GM12878 (cell line): ENCODE measurements around the gene MRGPRF.

ENCODE experiments used
- EZH2 ChIP-seq: IDR thresholded peaks from 2 replicates; pipeline ENCODE4 v1.6.1; 2012; ENCODE audit warnings: low read depth, mild to moderate bottlenecking, control low read depth, inconsistent platforms, low read length, borderline replicate concordance; ENCODE audit not compliant: control insufficient read depth
- HDAC6 ChIP-seq: fragments of 200-600 bp; sonication (generic); IDR thresholded peaks from one replicate; pipeline ENCODE4 v1.8.0; 2017; ENCODE audit warnings: antibody characterized with exemption; ENCODE audit not compliant: unreplicated experiment
- IKZF1 ChIP-seq: fragments of 450-650 bp; conservative IDR thresholded peaks from 2 replicates; pipeline ENCODE4 v1.6.1; 2017; ENCODE audit warnings: antibody characterized with exemption, mild to moderate bottlenecking
- JUND ChIP-seq: IDR thresholded peaks from 2 replicates; pipeline ENCODE4 v1.6.1; 2012; ENCODE audit warnings: low read depth, mild to moderate bottlenecking, low read length, improper control_type of control experiment, moderate library complexity
- KDM1A ChIP-seq: fragments of 200-600 bp; sonication (generic); IDR thresholded peaks from 2 replicates; pipeline ENCODE4 v1.6.1; 2016; ENCODE audit warnings: borderline replicate concordance
- NFIC ChIP-seq: IDR thresholded peaks from 2 replicates; pipeline ENCODE4 v1.6.1; 2012; ENCODE audit warnings: low read depth, mild to moderate bottlenecking, inconsistent platforms, low read length, moderate library complexity
- POLR2AphosphoS5 ChIP-seq: IDR thresholded peaks from 2 replicates; pipeline ENCODE4 v1.6.1; 2011; ENCODE audit warnings: mild to moderate bottlenecking, low read length, inconsistent platforms
- SPI1 ChIP-seq: IDR thresholded peaks from 2 replicates; pipeline ENCODE4 v1.6.1; 2011; ENCODE audit warnings: low read depth, mild to moderate bottlenecking, low read length, moderate library complexity, borderline replicate concordance; ENCODE audit not compliant: insufficient read depth
- STAT3 ChIP-seq: IDR thresholded peaks from 2 replicates; pipeline ENCODE4 v1.6.1; 2011; ENCODE audit warnings: low read depth, low read length, improper control_type of control experiment
- ZNF274 ChIP-seq: IDR thresholded peaks from one replicate; pipeline ENCODE4 v1.8.0; 2011; ENCODE audit not compliant: insufficient read length, insufficient read depth
- TF ChIP-seq, protein P1 (sequence below), 3 experiments: IDR thresholded peaks in 2 of 3; conservative IDR thresholded peaks in 1 of 3; 2 replicates each; pipeline ENCODE4 v1.5.1; 2011; ENCODE audit warnings: low read depth in 3 of 3, low read length in 3 of 3, mild to moderate bottlenecking in 3 of 3, control low read depth in 2 of 3, moderate library complexity in 2 of 3, inconsistent platforms in 1 of 3, mixed read lengths in 1 of 3; ENCODE audit not compliant: control insufficient read depth in 2 of 3, insufficient read depth in 1 of 3; ENCODE audit errors: extremely low read depth in 1 of 3

DNA sequence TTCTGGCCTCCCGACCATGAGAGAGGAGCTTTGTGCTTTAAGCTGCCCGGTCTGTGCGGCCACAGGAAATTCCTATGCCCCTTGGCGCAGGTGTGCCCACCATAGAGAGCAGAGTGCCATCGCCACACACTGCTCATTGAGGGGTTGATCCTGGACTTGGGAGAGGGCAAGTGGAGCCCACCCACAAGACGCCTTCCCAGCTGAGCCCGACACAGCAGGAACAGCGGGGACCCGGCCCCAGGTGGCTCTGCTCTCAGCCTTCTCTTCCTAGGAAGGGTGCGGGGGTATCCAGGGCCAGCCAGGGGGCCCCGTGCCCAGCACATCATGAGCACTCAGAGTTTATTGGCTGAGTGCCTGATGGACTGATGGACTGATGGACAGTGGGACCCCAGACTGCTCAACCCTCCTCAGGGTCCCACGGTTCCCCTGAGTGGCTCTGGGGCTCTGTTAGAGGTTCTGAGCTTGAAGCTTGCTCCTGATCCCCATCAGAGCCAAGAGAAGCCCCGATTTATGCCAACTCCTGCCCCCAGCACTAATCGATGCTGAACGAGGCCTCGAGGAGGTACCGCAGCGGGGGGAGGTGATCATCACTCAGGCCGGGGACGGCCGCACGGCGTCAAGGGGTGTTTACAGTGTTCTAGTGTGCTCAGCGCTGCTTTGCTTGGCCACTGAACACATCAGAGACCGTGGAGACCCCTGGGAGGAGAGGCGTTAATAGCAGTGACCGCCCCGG, 18.7 kb downstream of the MRGPRF start:
- no peak for TF ChIP-seq NFIC
- TF ChIP-seq, protein P1, sequence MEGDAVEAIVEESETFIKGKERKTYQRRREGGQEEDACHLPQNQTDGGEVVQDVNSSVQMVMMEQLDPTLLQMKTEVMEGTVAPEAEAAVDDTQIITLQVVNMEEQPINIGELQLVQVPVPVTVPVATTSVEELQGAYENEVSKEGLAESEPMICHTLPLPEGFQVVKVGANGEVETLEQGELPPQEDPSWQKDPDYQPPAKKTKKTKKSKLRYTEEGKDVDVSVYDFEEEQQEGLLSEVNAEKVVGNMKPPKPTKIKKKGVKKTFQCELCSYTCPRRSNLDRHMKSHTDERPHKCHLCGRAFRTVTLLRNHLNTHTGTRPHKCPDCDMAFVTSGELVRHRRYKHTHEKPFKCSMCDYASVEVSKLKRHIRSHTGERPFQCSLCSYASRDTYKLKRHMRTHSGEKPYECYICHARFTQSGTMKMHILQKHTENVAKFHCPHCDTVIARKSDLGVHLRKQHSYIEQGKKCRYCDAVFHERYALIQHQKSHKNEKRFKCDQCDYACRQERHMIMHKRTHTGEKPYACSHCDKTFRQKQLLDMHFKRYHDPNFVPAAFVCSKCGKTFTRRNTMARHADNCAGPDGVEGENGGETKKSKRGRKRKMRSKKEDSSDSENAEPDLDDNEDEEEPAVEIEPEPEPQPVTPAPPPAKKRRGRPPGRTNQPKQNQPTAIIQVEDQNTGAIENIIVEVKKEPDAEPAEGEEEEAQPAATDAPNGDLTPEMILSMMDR (IDR thresholded peaks at IDR 0.05 in 2 of 3, conservative IDR thresholded peaks at IDR 0.05 in 1 of 3; ENCODE audit: control insufficient read depth in 2 of 3, extremely low read depth in 1 of 3, insufficient read depth in 1 of 3, low read depth in 3 of 3, low read length in 3 of 3), result no peak
- TF ChIP-seq EZH2, result no peak
- no peak for TF ChIP-seq POLR2AphosphoS5
- no peak for TF ChIP-seq KDM1A
- no peak for TF ChIP-seq JUND
- no peak for TF ChIP-seq STAT3
- TF ChIP-seq IKZF1, result no peak
- no peak for TF ChIP-seq ZNF274
- TF ChIP-seq HDAC6, result no peak
- TF ChIP-seq SPI1, result no peak
